Osteocyte (in vitro differentiated cells): ENCODE results near the gene SLC4A5. TPM values are rescaled to one million over a fixed set of nuclear protein-coding genes. Genes with fewer than 3 reads are reported as not detected.

Experiments
- DNase-seq: peaks from one replicate; pipeline ENCODE4 v3.0.0; 2021; ENCODE audit warnings: mixed read lengths; ENCODE audit not compliant: unreplicated experiment; ENCODE audit errors: extremely low spot score
- H3K27ac Mint-ChIP-seq: one replicate; pipeline ENCODE4 v1.8.0; 2021; ENCODE audit warnings: mild to moderate bottlenecking, mixed read lengths; ENCODE audit not compliant: unreplicated experiment
- H3K27me3 Mint-ChIP-seq: one replicate; pipeline ENCODE4 v1.8.0; 2021; ENCODE audit warnings: mixed read lengths; ENCODE audit not compliant: unreplicated experiment
- H3K36me3 Mint-ChIP-seq: one replicate; pipeline ENCODE4 v1.8.0; 2021; ENCODE audit warnings: mixed read lengths; ENCODE audit not compliant: unreplicated experiment
- H3K4me1 Mint-ChIP-seq: one replicate; pipeline ENCODE4 v1.8.0; 2021; ENCODE audit warnings: mixed read lengths; ENCODE audit not compliant: unreplicated experiment
- H3K4me3 Mint-ChIP-seq: one replicate; pipeline ENCODE4 v1.8.0; 2021; ENCODE audit warnings: mild to moderate bottlenecking, moderate library complexity, mixed read lengths; ENCODE audit not compliant: unreplicated experiment
- H3K9me3 Mint-ChIP-seq: one replicate; pipeline ENCODE4 v1.8.0; 2021; ENCODE audit warnings: mixed read lengths; ENCODE audit not compliant: unreplicated experiment
- CTCF ChIP-seq: fragments of 200-600 bp; sonication (generic); IDR thresholded peaks from 2 replicates; pipeline ENCODE4 v1.5.0; 2021; ENCODE audit warnings: antibody characterized with exemption, mild to moderate bottlenecking, moderate library complexity
- total RNA-seq: library from RNA; stranded (reverse); gene quantifications from 2 replicates; pipeline ENCODE4 v1.2.1, GENCODE V29; 2021

Gene SLC4A5
- total RNA-seq, 1 donor from 2014 or later, result 1.6 TPM

GRCh38 chr2:74253306-74253970 is 89.8 kb downstream of the SLC4A5 start:
- H3K27me3 Mint-ChIP-seq, result peaks cover 17% of the 10 kb centered on the region
- H3K36me3 Mint-ChIP-seq, result no peaks in the 10 kb centered on the region
- H3K9me3 Mint-ChIP-seq, result no peaks in the 10 kb centered on the region
- TF ChIP-seq CTCF, result no peak
- H3K27ac Mint-ChIP-seq, result no peak overlapping the region
- H3K4me1 Mint-ChIP-seq, result no peaks in the 10 kb centered on the region
- DNase-seq, result no peak
- no peak overlapping the region for H3K4me3 Mint-ChIP-seq

- Mint-ChIP-seq H3K27me3 (peaks cover 18% of the 10 kb centered on the region), H3K27ac (no peak overlapping the region), H3K36me3 (no peaks in the 10 kb centered on the region), H3K4me1 (no peaks in the 10 kb centered on the region), H3K4me3 (no peak overlapping the region), H3K9me3 (no peaks in the 10 kb centered on the region)
- DNase-seq, result no peak
- TF ChIP-seq CTCF, result no peak
Measured at GRCh38 chr2:74252862-74253261, 90.4 kb downstream of the SLC4A5 start.

GRCh38 chr2:74252036-74252435 is 91.2 kb downstream of the SLC4A5 start:
- Mint-ChIP-seq H3K4me3 (no peak overlapping the region), H3K27me3 (peaks cover 18% of the 10 kb centered on the region), H3K4me1 (no peaks in the 10 kb centered on the region), H3K36me3 (no peaks in the 10 kb centered on the region), H3K27ac (no peak overlapping the region), H3K9me3 (no peaks in the 10 kb centered on the region)
- no peak for TF ChIP-seq CTCF
- no peak for DNase-seq

GRCh38 chr2:74250189-74250631 is 93.0 kb downstream of the SLC4A5 start:
- H3K4me1 Mint-ChIP-seq, result no peaks in the 10 kb centered on the region
- H3K9me3 Mint-ChIP-seq, result no peaks in the 10 kb centered on the region
- DNase-seq, result no peak
- H3K27ac Mint-ChIP-seq, result no peak overlapping the region
- H3K36me3 Mint-ChIP-seq, result no peaks in the 10 kb centered on the region
- peak; percentile 78 for TF ChIP-seq CTCF
- peaks cover 18% of the 10 kb centered on the region for H3K27me3 Mint-ChIP-seq
- no peak overlapping the region for H3K4me3 Mint-ChIP-seq

GRCh38 chr2:74249406-74250122 is 93.7 kb downstream of the SLC4A5 start:
- TF ChIP-seq CTCF, result no peak
- H3K27ac Mint-ChIP-seq, result no peak overlapping the region
- H3K4me1 Mint-ChIP-seq, result no peaks in the 10 kb centered on the region
- peaks cover 17% of the 10 kb centered on the region for H3K27me3 Mint-ChIP-seq
- H3K36me3 Mint-ChIP-seq, result no peaks in the 10 kb centered on the region
- no peaks in the 10 kb centered on the region for H3K9me3 Mint-ChIP-seq
- DNase-seq, result no peak
- H3K4me3 Mint-ChIP-seq, result no peak overlapping the region
